IMR-90 (cell line): ENCODE measurements around the gene YIPF6. TPM values are rescaled to one million over a fixed set of nuclear protein-coding genes. Genes with fewer than 3 reads are reported as not detected.
A peak's percentile ranks its signal among the peaks of the same experiment; 100 is the strongest.

ENCODE experiments used
- ATAC-seq: fragments of 200-7000 bp; cut with Tn5 transposase; 2 replicates; pipeline ENCODE4 v1.9.1; 2020; ENCODE audit warnings: low read depth, mild to moderate bottlenecking, moderate library complexity
- BruUV-seq: library from RNA; stranded (reverse); fragments of 400-500 nt; replicated peaks from 2 replicates; lab custom pipeline; 2021; lab: Mats Ljungman, UMichigan
- CTCF ChIA-PET: fragments of 300-600 bp; formaldehyde crosslinking; extraction: SDS; loops from one replicate; lab custom pipeline; 2021; ENCODE audit warnings: antibody characterized with exemption; lab: Yijun Ruan, JAX
- POLR2A ChIA-PET: fragments of 300-600 bp; sonication (Branson Sonifier 250); formaldehyde crosslinking; loops from one replicate; lab custom pipeline; 2022; ENCODE audit warnings: antibody characterized with exemption; ENCODE audit not compliant: unreplicated experiment; lab: Charles Lee
- DNase-seq: peaks from one replicate; pipeline ENCODE4 v3.0.0; 2013
- H2AFZ ChIP-seq: replicated peaks from 2 replicates; pipeline ENCODE3; 2013; ENCODE audit warnings: low read length, mild to moderate bottlenecking; ENCODE audit not compliant: poor library complexity
- H2AK5ac ChIP-seq: 2 replicates; pipeline ENCODE4 v1.6.1; 2013; ENCODE audit warnings: low read depth, low read length, inconsistent platforms
- H2AK9ac ChIP-seq: replicated peaks from 2 replicates; pipeline ENCODE3; 2013; ENCODE audit warnings: mild to moderate bottlenecking, low read depth, low read length, moderate library complexity; ENCODE audit not compliant: poor library complexity
- H2BK120ac ChIP-seq: 2 replicates; pipeline ENCODE4 v1.6.1; 2013; ENCODE audit warnings: low read depth, low read length, inconsistent platforms
- H2BK15ac ChIP-seq: 3 replicates; pipeline ENCODE4 v1.6.1; 2013; ENCODE audit warnings: low read depth, low read length, inconsistent platforms
- H2BK20ac ChIP-seq: 2 replicates; pipeline ENCODE4 v1.6.1; 2013; ENCODE audit warnings: low read depth, mild to moderate bottlenecking, inconsistent platforms, low read length, moderate library complexity
- H2BK5ac ChIP-seq: 2 replicates; pipeline ENCODE4 v1.6.1; 2013; ENCODE audit warnings: mild to moderate bottlenecking, low read depth, low read length, inconsistent platforms; ENCODE audit not compliant: poor library complexity, severe bottlenecking
- H3K14ac ChIP-seq: replicated peaks from 2 replicates; pipeline ENCODE4 v1.6.1; 2013; ENCODE audit warnings: low read depth, low read length, inconsistent platforms
- H3K18ac ChIP-seq: 2 replicates; pipeline ENCODE4 v1.6.1; 2013; ENCODE audit warnings: low read depth, low read length, control low read depth
- H3K23ac ChIP-seq: 2 replicates; pipeline ENCODE4 v1.6.1; 2013; ENCODE audit warnings: low read depth, low read length, inconsistent platforms
- H3K27ac ChIP-seq: 2 replicates; pipeline ENCODE4 v1.5.1; 2013; ENCODE audit warnings: mild to moderate bottlenecking, control low read depth, low read length; ENCODE audit not compliant: insufficient read depth
- H3K27me3 ChIP-seq: 2 replicates; pipeline ENCODE4 v1.6.1; 2013; ENCODE audit warnings: low read length; ENCODE audit not compliant: control insufficient read depth, insufficient read depth
- H3K36me3 ChIP-seq: 2 replicates; pipeline ENCODE4 v1.6.1; 2013; ENCODE audit warnings: low read length, mixed read lengths; ENCODE audit not compliant: control insufficient read depth, insufficient read depth
- H3K4ac ChIP-seq: 2 replicates; pipeline ENCODE4 v1.6.1; 2013; ENCODE audit warnings: low read depth, low read length, inconsistent platforms
- H3K4me1 ChIP-seq: 2 replicates; pipeline ENCODE4 v1.6.1; 2013; ENCODE audit warnings: low read length, mixed read lengths; ENCODE audit not compliant: control insufficient read depth, insufficient read depth
- H3K4me2 ChIP-seq: 2 replicates; pipeline ENCODE4 v1.6.1; 2013; ENCODE audit warnings: low read depth, mild to moderate bottlenecking, control low read depth, low read length, moderate library complexity
- H3K4me3 ChIP-seq: 2 replicates; pipeline ENCODE4 v1.5.1; 2013; ENCODE audit warnings: low read depth, mild to moderate bottlenecking, control low read depth, low read length, moderate library complexity; ENCODE audit not compliant: insufficient read depth
- H3K56ac ChIP-seq: 2 replicates; pipeline ENCODE4 v1.6.1; 2013; ENCODE audit warnings: low read length, inconsistent platforms; ENCODE audit not compliant: insufficient read depth; ENCODE audit errors: extremely low read depth
- H3K79me1 ChIP-seq, 2 experiments: 2 replicates each; pipeline ENCODE4 v1.6.1; 2013; ENCODE audit warnings: low read length in 2 of 2, inconsistent platforms in 1 of 2, low read depth in 1 of 2
- H3K9ac ChIP-seq: 2 replicates; pipeline ENCODE4 v1.6.1; 2013; ENCODE audit warnings: low read depth, low read length, control low read depth
- H3K9me1 ChIP-seq: 2 replicates; pipeline ENCODE4 v1.6.1; 2013; ENCODE audit warnings: low read length, inconsistent platforms; ENCODE audit not compliant: insufficient read depth
- H3K9me3 ChIP-seq: 2 replicates; pipeline ENCODE4 v1.6.1; 2013; ENCODE audit warnings: low read length; ENCODE audit not compliant: control insufficient read depth, insufficient read depth
- H4K20me1 ChIP-seq: 2 replicates; pipeline ENCODE4 v1.6.1; 2013; ENCODE audit warnings: low read length, inconsistent platforms; ENCODE audit not compliant: insufficient read depth
- H4K5ac ChIP-seq: 2 replicates; pipeline ENCODE4 v1.6.1; 2013; ENCODE audit warnings: mild to moderate bottlenecking, low read depth, low read length, control low read depth
- H4K8ac ChIP-seq, 2 experiments: 2 replicates each; pipeline ENCODE4 v1.6.1; 2013; ENCODE audit warnings: low read depth in 2 of 2, low read length in 2 of 2, control low read depth in 1 of 2, inconsistent platforms in 1 of 2
- H4K91ac ChIP-seq: 2 replicates; pipeline ENCODE4 v1.6.1; 2013; ENCODE audit warnings: low read depth, low read length, inconsistent platforms; ENCODE audit not compliant: insufficient read depth
- CEBPB ChIP-seq: IDR thresholded peaks from 2 replicates; pipeline ENCODE4 v1.6.1; 2012; ENCODE audit warnings: low read depth, low read length, improper control_type of control experiment
- FOS ChIP-seq: fragments of 150-350 bp; IDR thresholded peaks from 2 replicates; pipeline ENCODE4 v1.6.1; 2016; ENCODE audit warnings: low read depth, low read length
- MXI1 ChIP-seq: IDR thresholded peaks from 2 replicates; pipeline ENCODE4 v1.6.1; 2012; ENCODE audit warnings: low read depth, mild to moderate bottlenecking, low read length, moderate library complexity, borderline replicate concordance
- WGBS, 2 experiments: methylation state at CpG; one replicate each; pipeline versions ENCODE4 v1.1.5 to v1.1.7; 2013; ENCODE audit warnings: missing lambda C conversion rate in 2 of 2; ENCODE audit not compliant: insufficient read length in 1 of 2; ENCODE audit errors: extremely low coverage in 2 of 2; 5-methylcytosine and 5-hydroxymethylcytosine counted together
- dilution Hi-C: fragments of 300-500 bp; cut with HindIII; formaldehyde crosslinking; loops from one replicate; pipeline ENCODE4 v1.14.3; 2018; ENCODE audit warnings: low sequenced_read_pairs; ENCODE audit not compliant: unreplicated experiment
- in situ Hi-C: fragments of 300-500 bp; cut with MboI; formaldehyde crosslinking; loops from 3 replicates; pipeline ENCODE4 v1.14.3; 2019; ENCODE audit warnings: low sequenced_read_pairs, inconsistent platforms, mixed read lengths
- intact Hi-C: fragments of 100-400 bp; cut with micrococcal nuclease; formaldehyde crosslinking; loops from 2 replicates; pipeline ENCODE4 v1.10.0; 2022
- polyA plus RNA-seq, 3 experiments: library from polyadenylated mRNA; depleted of rRNA; stranded (reverse); fragments of >200 nt; gene quantifications; 2 replicates each; pipeline ENCODE4 v1.2.3, GENCODE V29; 2012; ENCODE audit warnings: low replicate concordance in 1 of 3
- total RNA-seq: library from RNA; depleted of rRNA; stranded (reverse); fragments of >200 nt; gene quantifications from 2 replicates; pipeline ENCODE4 v1.2.3, GENCODE V29; 2012

Gene YIPF6
- total and polyA plus RNA-seq, 2 of the 4 experiments (the other 2 are of a cell fraction), result 9.7 to 22.4 TPM

GRCh38 chrX:68571610-68572311 lies 72.9 kb downstream of the YIPF6 start:
- Histone ChIP-seq H2BK15ac (no peak overlapping the region), H4K8ac (no peak overlapping the region), H2AK9ac (no peak overlapping the region), H4K20me1 (no peaks in the 10 kb centered on the region), H3K4me3 (no peak overlapping the region), H3K27me3 (peaks cover 11% of the 10 kb centered on the region), H2AFZ (no peak overlapping the region), H3K18ac (no peak overlapping the region), H3K36me3 (no peaks in the 10 kb centered on the region), H3K23ac (no peak overlapping the region), H3K9ac (no peak overlapping the region), H4K5ac (no peak overlapping the region), H3K9me3 (no peaks in the 10 kb centered on the region), H3K4me1 (no peaks in the 10 kb centered on the region), H3K79me1 (no peaks in the 10 kb centered on the region), H3K4ac (no peak overlapping the region), H3K14ac (no peak overlapping the region), H3K27ac (no peak overlapping the region), H2AK5ac (no peak overlapping the region), H2BK5ac (no peak overlapping the region), H3K4me2 (no peak overlapping the region; the same call in 1 of the 2 replicates), H3K56ac (no peak overlapping the region), H2BK20ac (no peak overlapping the region), H2BK120ac (no peak overlapping the region), H3K9me1 (no peaks in the 10 kb centered on the region), H4K91ac (no peak overlapping the region)
- BruUV-seq, result no TSS peak
- TF ChIP-seq FOS (peak; percentile 58; the same call in 1 of the 2 replicates), CEBPB (0 out of 2 replicates have a peak, but pooled peaks have one; percentile 12), MXI1 (no peak)
- in situ Hi-C loops, result no loop called here
- WGBS, 2 experiments, result no CpG with 5 or more reads among the region's 2 CpGs
- intact Hi-C loops, result no loop called here
- ChIA-PET POLR2A (no interaction called here), CTCF (no interaction called here)
- dilution Hi-C loops, result no loop called here
- peak; percentile 85 for ATAC-seq
- peak; percentile 80 for DNase-seq
